ENCODE results near the gene ARL4A. TPM values are rescaled to one million over a fixed set of nuclear protein-coding genes. Genes with fewer than 3 reads are reported as not detected.

Gene ARL4A
- total and polyA plus RNA-seq, 9 of the 15 experiments (the other 6 are each of a cell fraction or from before 2014, with no cell fraction given) = 118 to 688 (median 172) TPM

GRCh38 chr7:12690041-12690878 lies 2.8 kb downstream of the ARL4A start (continued):
- TF ChIP-seq ZBTB26 (CRISPR knock-in tag; IDR thresholded peaks at IDR 0.05) (no peak), SRF (CRISPR knock-in tag; IDR thresholded peaks at IDR 0.05) (no peak), ZNF384 (IDR thresholded peaks at IDR 0.05; ENCODE audit: low read depth, low read length) (0 out of 2 replicates have a peak, but pooled peaks have one; percentile 26), RUNX1 (IDR thresholded peaks at IDR 0.05; ENCODE audit: low read depth) (no peak), KAT2B (IDR thresholded peaks at IDR 0.05; ENCODE audit: low read depth, low read length) (no peak), CHAMP1 (IDR thresholded peaks at IDR 0.05) (no peak), KLF6 (CRISPR knock-in tag; IDR thresholded peaks at IDR 0.05; ENCODE audit: borderline replicate concordance) (no peak), FOXK2 (conservative IDR thresholded peaks at IDR 0.05 in 1 of 2, IDR thresholded peaks at IDR 0.05 in 1 of 2; ENCODE audit: low read depth in 2 of 2) (no peak), UBTF (IDR thresholded peaks at IDR 0.05; ENCODE audit: borderline replicate concordance in 1 of 2, low read depth in 2 of 2, low read length in 2 of 2) (no peak), HES1 (IDR thresholded peaks at IDR 0.05; ENCODE audit: low read depth) (no peak), CXXC5 (CRISPR knock-in tag; IDR thresholded peaks at IDR 0.05) (no peak), MITF (IDR thresholded peaks at IDR 0.05) (no peak), STAT6 (CRISPR knock-in tag; IDR thresholded peaks at IDR 0.05) (no peak), ILF3 (IDR thresholded peaks at IDR 0.05; ENCODE audit: borderline replicate concordance) (no peak)
